MCF 10A (cell line): Measurements from ENCODE around the gene EVA1A. TPM values are rescaled to one million over a fixed set of nuclear protein-coding genes. Genes with fewer than 3 reads are reported as not detected.
A peak's percentile ranks its signal among the peaks of the same experiment; 100 is the strongest.

ENCODE experiments used
- Bru-seq: library from RNA; stranded (reverse); fragments of 400-500 nt; gene quantifications from one replicate; lab custom pipeline; 2021; lab: Mats Ljungman, UMichigan
- BruChase-seq, 2 experiments: library from RNA; stranded (reverse); fragments of 400-500 nt; gene quantifications; one replicate each; lab custom pipeline; 2021; lab: Mats Ljungman, UMichigan
- BruUV-seq: library from RNA; stranded (reverse); fragments of 400-500 nt; replicated peaks from 2 replicates; lab custom pipeline; 2021; lab: Mats Ljungman, UMichigan
- CTCF ChIA-PET: fragments of 300-600 bp; sonication (Branson Sonifier 250); formaldehyde crosslinking; extraction: SDS; loops from one replicate; lab custom pipeline; 2021; ENCODE audit warnings: antibody characterized with exemption, inconsistent platforms; lab: Yijun Ruan, JAX
- POLR2A ChIA-PET: fragments of 300-600, 350-650 bp; sonication (Branson Sonifier 250); formaldehyde crosslinking; extraction: SDS; loops from one replicate; lab custom pipeline; 2020; ENCODE audit warnings: antibody characterized with exemption, inconsistent platforms; lab: Yijun Ruan, JAX
- DNase-seq: peaks from one replicate; pipeline ENCODE4 v3.0.0-alpha.2; 2018; ENCODE audit not compliant: unreplicated experiment
- H3K27ac Mint-ChIP-seq: one replicate; pipeline ENCODE4 v1.8.0; 2022; ENCODE audit warnings: mild to moderate bottlenecking, low read depth, mixed read lengths; ENCODE audit not compliant: unreplicated experiment
- H3K27me3 Mint-ChIP-seq: one replicate; pipeline ENCODE4 v1.8.0; 2022; ENCODE audit warnings: mixed read lengths; ENCODE audit not compliant: insufficient read depth, unreplicated experiment
- H3K36me3 Mint-ChIP-seq: one replicate; pipeline ENCODE4 v1.8.0; 2022; ENCODE audit warnings: mild to moderate bottlenecking, moderate library complexity, mixed read lengths; ENCODE audit not compliant: insufficient read depth, unreplicated experiment
- H3K4me1 Mint-ChIP-seq: one replicate; pipeline ENCODE4 v1.8.0; 2022; ENCODE audit warnings: mixed read lengths; ENCODE audit not compliant: insufficient read depth, unreplicated experiment
- H3K4me3 Mint-ChIP-seq: one replicate; pipeline ENCODE4 v1.8.0; 2022; ENCODE audit warnings: mild to moderate bottlenecking, moderate library complexity, mixed read lengths; ENCODE audit not compliant: unreplicated experiment
- H3K9me3 Mint-ChIP-seq: one replicate; pipeline ENCODE4 v1.8.0; 2022; ENCODE audit warnings: mixed read lengths; ENCODE audit not compliant: unreplicated experiment
- intact Hi-C: fragments of 100-400 bp; cut with micrococcal nuclease; formaldehyde crosslinking; loops from 2 replicates; pipeline ENCODE4 v1.14.1; 2022
- long read RNA-seq: library from polyadenylated mRNA; stranded (forward); transcript quantifications from one replicate; pipeline ENCODE4 v2.0.0, GENCODE V29; 2022
- total RNA-seq: library from RNA; stranded (reverse); gene quantifications from 2 replicates; pipeline ENCODE4 v1.2.3, GENCODE V29; 2022
- TF ChIP-seq, protein P1 (sequence below): fragments of 200-600 bp; IDR thresholded peaks from one replicate; pipeline ENCODE4 v1.8.0; 2022; ENCODE audit warnings: antibody characterized with exemption, mild to moderate bottlenecking; ENCODE audit not compliant: unreplicated experiment

EVA1A gene, protein sequence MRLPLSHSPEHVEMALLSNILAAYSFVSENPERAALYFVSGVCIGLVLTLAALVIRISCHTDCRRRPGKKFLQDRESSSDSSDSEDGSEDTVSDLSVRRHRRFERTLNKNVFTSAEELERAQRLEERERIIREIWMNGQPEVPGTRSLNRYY
- total RNA-seq: 7.6 and 14.4 TPM in 2 replicates
- Bru-seq, nascent RNA: percentile 47 among the genes with signal in this experiment
- BruChase-seq, experiment 1, labeled RNA remaining after a 6-hour chase: percentile 42 among the genes with signal in this experiment
- BruChase-seq, experiment 2, labeled RNA remaining after a 2-hour chase: percentile 46 among the genes with signal in this experiment
- long read RNA-seq, transcript EVA1A-204 (4 exons, 777 nt): minor isoform, 5 of 41 reads
- long read RNA-seq, transcript EVA1A-209 (3 exons, 524 nt): minor isoform, 8 of 41 reads
- long read RNA-seq, transcript EVA1A-202 (4 exons, 1,802 nt): major isoform, 14 of 41 reads
- long read RNA-seq, partial matches to known transcripts: 1 of 41 reads
- long read RNA-seq, other reads (novel, unspliced or antisense): 9 of 41 reads

DNA sequence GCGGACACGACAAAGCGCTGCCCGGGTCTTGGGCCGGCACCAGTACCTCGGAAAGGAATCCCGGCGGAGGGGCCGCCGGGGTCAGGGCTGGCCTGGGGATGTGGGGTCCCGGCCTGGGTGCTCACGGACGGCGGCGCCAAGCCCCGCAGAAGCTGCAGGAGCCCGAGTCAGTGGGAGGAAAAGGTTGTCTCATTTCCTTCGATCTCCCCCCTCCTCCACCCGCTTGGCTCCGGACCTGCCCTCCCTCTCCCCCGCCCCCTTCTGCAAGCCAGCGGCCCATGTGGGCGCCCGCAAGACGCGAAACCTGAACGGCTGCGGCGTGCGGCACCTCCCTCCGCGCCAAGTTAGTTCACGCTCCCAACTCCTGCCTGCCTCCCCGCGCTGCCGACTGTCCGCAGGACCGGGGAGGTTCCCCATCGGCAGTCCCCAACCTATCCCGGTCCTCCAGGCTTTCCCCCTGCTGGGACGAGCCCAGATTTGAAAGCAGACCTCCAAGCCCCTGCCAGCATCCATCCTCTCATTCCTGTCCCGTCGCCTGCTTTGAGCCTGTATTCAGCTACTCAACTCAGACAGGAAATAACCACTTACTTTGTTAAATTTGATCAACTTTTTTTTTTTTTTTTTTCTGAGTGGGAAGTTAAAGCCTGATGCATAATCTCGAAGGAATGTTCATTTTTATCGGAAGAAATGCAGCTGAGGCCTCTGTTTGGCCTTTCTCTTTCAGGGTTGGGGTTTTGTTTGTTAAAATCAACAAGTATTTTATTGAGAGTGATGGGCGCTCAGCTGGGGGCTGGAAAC, at the start of gene EVA1A:
Gene EVA1A (minus strand): TSS at position 172 of the 798 bp plus-strand sequence. CDS start 42,799 bp downstream, outside the sequence.
- peak within 1 kb of the TSS; percentile 92 for H3K4me3 Mint-ChIP-seq
- no TSS peak for BruUV-seq
- no peaks in the 10 kb centered on the region for H3K27me3 Mint-ChIP-seq
- H3K27ac Mint-ChIP-seq: peak within 1 kb of the TSS; percentile 46
- TF ChIP-seq, protein P1, sequence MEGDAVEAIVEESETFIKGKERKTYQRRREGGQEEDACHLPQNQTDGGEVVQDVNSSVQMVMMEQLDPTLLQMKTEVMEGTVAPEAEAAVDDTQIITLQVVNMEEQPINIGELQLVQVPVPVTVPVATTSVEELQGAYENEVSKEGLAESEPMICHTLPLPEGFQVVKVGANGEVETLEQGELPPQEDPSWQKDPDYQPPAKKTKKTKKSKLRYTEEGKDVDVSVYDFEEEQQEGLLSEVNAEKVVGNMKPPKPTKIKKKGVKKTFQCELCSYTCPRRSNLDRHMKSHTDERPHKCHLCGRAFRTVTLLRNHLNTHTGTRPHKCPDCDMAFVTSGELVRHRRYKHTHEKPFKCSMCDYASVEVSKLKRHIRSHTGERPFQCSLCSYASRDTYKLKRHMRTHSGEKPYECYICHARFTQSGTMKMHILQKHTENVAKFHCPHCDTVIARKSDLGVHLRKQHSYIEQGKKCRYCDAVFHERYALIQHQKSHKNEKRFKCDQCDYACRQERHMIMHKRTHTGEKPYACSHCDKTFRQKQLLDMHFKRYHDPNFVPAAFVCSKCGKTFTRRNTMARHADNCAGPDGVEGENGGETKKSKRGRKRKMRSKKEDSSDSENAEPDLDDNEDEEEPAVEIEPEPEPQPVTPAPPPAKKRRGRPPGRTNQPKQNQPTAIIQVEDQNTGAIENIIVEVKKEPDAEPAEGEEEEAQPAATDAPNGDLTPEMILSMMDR: no peak
- H3K4me1 Mint-ChIP-seq: peaks cover 28% of the 10 kb centered on the region
- H3K36me3 Mint-ChIP-seq: peaks cover 6% of the 10 kb centered on the region
- CTCF ChIA-PET: interaction anchor here (0.6 to 5.3 kb wide), 22 partner anchors 9 to 156 kb away, joined by 3 to 60 read pairs (median 6); no protein-coding TSS in a partner anchor
- H3K9me3 Mint-ChIP-seq: no peaks in the 10 kb centered on the region
- POLR2A ChIA-PET: interaction anchor here (0.7 to 4.4 kb wide), 16 partner anchors 12 to 1634 kb away, joined by 3 to 38 read pairs (median 4); no protein-coding TSS in a partner anchor
- DNase-seq: peak; percentile 58
- intact Hi-C loops: loop anchor here (1.0 to 2.0 kb wide), 3 partner anchors 48 to 96 kb away; no protein-coding TSS in a partner anchor

DNA sequence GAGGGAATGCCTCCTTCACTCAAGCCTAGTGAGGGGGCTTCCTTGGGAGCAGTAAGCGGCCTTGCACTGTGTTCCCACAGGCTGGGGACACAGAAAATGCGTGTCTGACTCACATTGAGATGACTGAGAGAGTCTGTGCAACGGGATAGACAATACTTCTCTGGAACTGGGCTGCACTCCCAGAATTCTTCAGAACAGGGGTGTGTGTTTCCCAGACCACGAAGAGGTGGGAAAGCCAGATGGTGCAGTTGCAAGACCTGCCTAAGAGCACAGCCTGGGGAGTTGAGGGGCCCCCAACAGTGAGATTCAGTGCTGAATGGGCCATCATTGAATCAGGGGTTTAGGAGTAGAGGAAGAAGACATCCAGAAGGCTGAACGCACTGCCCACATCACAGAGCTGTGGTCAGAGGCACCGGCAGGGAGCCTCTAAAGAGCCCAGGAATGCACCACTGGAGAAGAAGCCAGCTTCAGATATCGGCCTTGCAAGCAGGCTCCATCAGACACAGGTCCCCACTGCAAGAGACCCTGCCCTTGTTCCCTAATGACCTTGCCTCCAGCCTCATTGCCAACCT, 49.3 kb upstream of the EVA1A start:
- intact Hi-C loops: loop anchor here (1.0 to 10.0 kb wide), 5 partner anchors 19 to 555 kb away; partner anchors contain the start of gene EVA1A
- Mint-ChIP-seq H3K27ac (no peak overlapping the region), H3K4me3 (no peak overlapping the region), H3K27me3 (no peaks in the 10 kb centered on the region), H3K9me3 (no peaks in the 10 kb centered on the region), H3K4me1 (peaks cover 42% of the 10 kb centered on the region), H3K36me3 (no peaks in the 10 kb centered on the region)
- ChIA-PET POLR2A (no interaction called here), CTCF (interaction anchor here (0.7 to 3.6 kb wide), 34 partner anchors 9 to 772 kb away, joined by 3 to 369 read pairs (median 10); partner anchors contain the start of genes EVA1A and MRPL19)
- TF ChIP-seq, protein P1: no peak
- no peak for DNase-seq
- BruUV-seq: no TSS peak

DNA sequence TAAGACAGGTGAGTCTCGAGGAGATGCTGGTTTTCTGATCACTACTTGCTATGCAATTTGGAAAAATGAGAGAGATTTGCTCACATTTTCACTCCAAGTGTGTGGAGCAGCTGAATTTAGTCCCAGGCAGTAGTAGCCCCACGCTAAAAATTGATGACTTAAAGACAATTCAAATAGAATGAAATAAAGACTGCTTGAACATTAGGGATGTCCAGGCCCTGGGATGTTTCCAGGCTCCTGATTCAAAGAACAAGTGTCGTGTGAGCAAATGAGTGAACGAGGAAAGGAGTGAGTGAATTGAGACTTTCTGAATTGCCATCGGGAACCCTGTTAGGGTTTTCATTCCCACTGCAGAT, 48.6 kb upstream of the EVA1A start:
- BruUV-seq: no TSS peak
- POLR2A ChIA-PET: interaction anchor here (0.9 to 2.2 kb wide), 5 partner anchors 36 to 146 kb away, joined by 4 to 14 read pairs (median 6); partner anchors contain the start of gene EVA1A
- H3K36me3 Mint-ChIP-seq: no peaks in the 10 kb centered on the region
- intact Hi-C loops: loop anchor here (1.0 to 10.0 kb wide), 5 partner anchors 19 to 555 kb away; partner anchors contain the start of gene EVA1A
- no peak overlapping the region for H3K27ac Mint-ChIP-seq
- TF ChIP-seq, protein P1: no peak
- no peaks in the 10 kb centered on the region for H3K9me3 Mint-ChIP-seq
- peaks cover 48% of the 10 kb centered on the region for H3K4me1 Mint-ChIP-seq
- DNase-seq: no peak
- H3K4me3 Mint-ChIP-seq: no peak overlapping the region
- H3K27me3 Mint-ChIP-seq: no peaks in the 10 kb centered on the region
- CTCF ChIA-PET: interaction anchor here (0.7 to 3.6 kb wide), 49 partner anchors 9 to 771 kb away, joined by 3 to 369 read pairs (median 9); partner anchors contain the start of genes EVA1A and MRPL19
